Thymus (tissue), 11 donors: ENCODE data around the gene CCDC85A. TPM values are rescaled to one million over a fixed set of nuclear protein-coding genes. Genes with fewer than 3 reads are reported as not detected.

Experiments used
- DNase-seq, 9 donors: peaks; one replicate each; pipeline ENCODE4 v3.0.0-alpha.2; 2013; ENCODE audit warnings: low spot score in 9 of 9, low read depth in 6 of 9, missing footprints in 1 of 9
- H3K27ac ChIP-seq, 2 donors: one replicate each; pipeline ENCODE4 v1.5.1; 2013; ENCODE audit warnings: control low read depth in 1 of 2, low read depth in 1 of 2, low read length in 1 of 2, mild to moderate bottlenecking in 1 of 2, moderate library complexity in 1 of 2
- H3K27me3 ChIP-seq, 2 donors: one replicate each; pipeline ENCODE4 v1.5.1; 2013; ENCODE audit warnings: low read length in 1 of 2; ENCODE audit not compliant: control insufficient read depth in 2 of 2, insufficient read depth in 1 of 2
- H3K36me3 ChIP-seq, 2 donors: one replicate each; pipeline ENCODE4 v1.5.1; 2013; ENCODE audit warnings: low read length in 1 of 2, mild to moderate bottlenecking in 1 of 2, moderate library complexity in 1 of 2; ENCODE audit not compliant: control insufficient read depth in 2 of 2, insufficient read depth in 2 of 2
- H3K4me1 ChIP-seq, 2 donors: one replicate each; pipeline ENCODE4 v1.5.1; 2013; ENCODE audit warnings: low read length in 2 of 2; ENCODE audit not compliant: control insufficient read depth in 2 of 2, insufficient read depth in 2 of 2
- H3K4me3 ChIP-seq, 2 donors: one replicate each; pipeline ENCODE4 v1.5.1; 2013; ENCODE audit warnings: low read length in 2 of 2, control low read depth in 1 of 2, mild to moderate bottlenecking in 1 of 2
- H3K9me3 ChIP-seq, 2 donors: one replicate each; pipeline ENCODE4 v1.5.1; 2013; ENCODE audit warnings: low read length in 1 of 2, mild to moderate bottlenecking in 1 of 2; ENCODE audit not compliant: control insufficient read depth in 2 of 2, insufficient read depth in 1 of 2
- WGBS: extraction: QIAGEN DNeasy Blood & Tissue Kit; methylation state at CpG from one replicate; pipeline ENCODE4 v1.1.7; 2013; 5-methylcytosine and 5-hydroxymethylcytosine counted together
- polyA plus RNA-seq: library from polyadenylated mRNA; stranded (reverse); fragments of 200-250 nt; gene quantifications from one replicate; pipeline ENCODE4 v1.2.3, GENCODE V29; 2013
- total RNA-seq: library from RNA; stranded (reverse); fragments of 120-200 nt; gene quantifications from one replicate; pipeline ENCODE4 v1.2.4, GENCODE V29; 2013
- donor health status: healthy.

The CCDC85A gene
- total and polyA plus RNA-seq, 2 donors, result 0.21 to 0.76 TPM

DNA sequence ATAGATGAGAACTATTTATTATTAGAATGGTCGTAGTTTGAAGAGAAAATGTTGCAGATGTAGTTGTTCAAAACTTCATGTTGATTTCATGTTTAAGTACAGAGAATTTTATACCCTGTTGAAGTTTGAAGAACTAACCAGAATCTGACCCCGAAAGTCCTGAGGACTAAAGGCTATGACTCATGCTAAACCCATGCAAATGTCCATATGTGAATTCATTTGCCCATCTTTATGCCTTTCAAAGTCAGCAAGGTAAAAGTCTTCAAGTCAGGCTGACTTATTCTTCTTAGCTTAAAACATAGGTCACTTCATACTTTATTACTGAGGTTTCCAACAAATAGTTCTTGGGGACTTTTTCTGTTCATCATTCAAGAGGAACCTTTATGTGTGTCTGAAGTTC is 185.5 kb downstream of the CCDC85A start:
- Histone ChIP-seq H3K27me3 (no peaks in the 10 kb centered on the region), H3K4me3 (no peak overlapping the region), H3K9me3 (no peaks in the 10 kb centered on the region), H3K4me1 (no peaks in the 10 kb centered on the region), H3K27ac (no peak overlapping the region), H3K36me3 (no peaks in the 10 kb centered on the region)
- DNase-seq, result no peak
- WGBS, result 97% methylated on average over 2 of the region's 2 CpGs

DNA sequence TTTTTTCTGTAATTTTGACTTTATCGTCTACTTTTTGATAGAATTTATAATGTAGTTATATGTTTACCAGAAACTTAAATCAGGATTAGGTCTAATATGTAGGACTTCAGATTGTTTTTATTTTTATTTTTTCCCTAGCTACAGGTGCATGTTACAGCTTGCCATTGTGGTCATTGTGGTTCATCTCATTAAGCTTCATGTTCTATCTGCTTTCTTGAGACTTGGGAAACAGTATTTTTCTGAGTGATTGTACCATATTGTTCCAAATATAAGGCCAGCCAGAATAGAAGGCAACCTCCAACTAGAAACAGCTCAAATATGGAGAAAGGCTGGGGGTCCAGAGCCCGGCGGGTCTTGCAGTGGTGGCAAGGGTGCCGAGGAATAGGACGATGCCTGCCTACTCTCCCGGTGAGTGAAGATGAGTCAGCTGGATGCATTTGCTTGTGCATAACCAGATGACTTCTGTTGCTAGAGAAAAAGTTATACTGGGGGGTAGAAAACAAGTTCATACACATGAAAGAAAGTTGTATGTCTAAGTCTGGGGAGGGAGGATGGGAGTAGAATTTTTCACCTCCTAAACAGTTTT is 188.4 kb downstream of the CCDC85A start:
- Histone ChIP-seq H3K4me3 (no peak overlapping the region), H3K9me3 (no peaks in the 10 kb centered on the region), H3K27me3 (no peaks in the 10 kb centered on the region), H3K27ac (no peak overlapping the region), H3K36me3 (no peaks in the 10 kb centered on the region), H3K4me1 (no peaks in the 10 kb centered on the region)
- DNase-seq, result no peak
- 96% methylated on average over 6 of the region's 6 CpGs for WGBS

DNA sequence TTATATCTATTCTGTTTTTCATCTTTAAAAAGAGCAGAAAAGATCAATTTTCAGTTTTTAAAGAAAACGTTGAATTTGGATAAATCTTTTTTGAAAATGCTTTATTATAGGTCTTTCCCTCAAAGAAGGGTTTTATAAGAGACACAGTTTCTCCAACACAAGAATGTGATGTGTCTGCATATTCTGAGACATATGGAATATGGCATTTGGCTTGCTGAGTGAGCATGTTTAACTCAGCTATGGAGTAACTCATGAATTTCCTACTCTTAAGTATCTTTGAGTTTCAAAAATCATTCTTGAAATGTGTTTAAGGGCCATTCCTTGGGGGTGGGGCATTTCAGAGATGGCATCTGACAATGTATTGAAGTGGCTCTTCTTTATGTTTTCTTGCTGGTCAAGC is 191.5 kb downstream of the CCDC85A start:
- 90% methylated on average over 1 of the region's 1 CpG for WGBS
- H3K27me3 ChIP-seq, result no peaks in the 10 kb centered on the region

DNA sequence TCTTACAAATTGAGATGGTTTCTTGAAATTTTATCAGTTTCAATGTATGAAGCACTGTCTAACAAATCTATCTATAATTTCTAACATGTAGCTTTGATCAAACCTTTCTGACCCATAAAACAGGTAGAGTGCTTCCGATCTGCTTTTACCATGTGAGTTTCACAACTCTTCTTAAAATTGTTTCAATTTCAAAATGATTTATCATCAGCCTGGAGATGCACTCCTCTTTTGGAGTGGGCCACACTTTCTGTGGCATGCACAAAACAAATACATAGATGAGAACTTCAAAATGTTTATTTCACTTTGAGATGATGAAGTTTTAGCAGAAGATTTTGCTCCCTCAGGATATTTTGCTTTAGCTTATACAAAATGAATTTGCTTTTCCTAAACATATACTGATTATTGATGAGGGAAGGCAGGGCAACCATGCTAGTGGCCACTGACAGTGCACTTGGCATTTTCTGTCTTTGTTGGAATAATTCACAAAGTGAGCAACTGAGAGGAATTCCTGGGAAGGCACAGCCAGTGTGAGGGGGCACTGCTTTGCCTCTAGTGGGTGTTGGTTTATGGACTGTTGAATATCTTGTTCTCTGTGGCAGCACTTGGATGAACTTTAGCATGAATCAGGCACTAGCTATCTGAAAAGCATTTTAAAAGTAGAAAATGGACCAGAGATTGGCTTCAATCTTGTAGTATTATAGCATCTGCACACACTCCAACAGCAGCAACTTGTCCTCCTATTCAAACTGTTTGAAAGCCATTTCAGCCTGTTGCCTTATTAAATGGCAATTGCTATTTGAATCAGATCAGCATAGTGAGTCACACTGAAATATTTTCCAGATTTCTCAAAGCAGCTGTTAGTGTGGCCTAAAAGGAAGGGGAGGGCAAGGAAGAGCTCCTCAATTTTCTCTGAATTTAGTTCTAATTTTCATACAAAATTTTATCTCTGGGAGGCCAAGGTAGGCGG is 193.2 kb downstream of the CCDC85A start:
- no peak overlapping the region for H3K4me3 ChIP-seq
- WGBS, result 95% methylated on average over 2 of the region's 2 CpGs
- DNase-seq, result no peak
- no peaks in the 10 kb centered on the region for H3K36me3 ChIP-seq
- no peaks in the 10 kb centered on the region for H3K9me3 ChIP-seq
- no peak overlapping the region for H3K27ac ChIP-seq
- H3K4me1 ChIP-seq, result no peaks in the 10 kb centered on the region
- H3K27me3 ChIP-seq, result no peaks in the 10 kb centered on the region

More for the DNA sequence above, 191.5 kb downstream of the CCDC85A start:
- no peaks in the 10 kb centered on the region for H3K36me3 ChIP-seq
- no peak overlapping the region for H3K27ac ChIP-seq
- no peak overlapping the region for H3K4me3 ChIP-seq
- H3K4me1 ChIP-seq, result no peaks in the 10 kb centered on the region
- no peak for DNase-seq
- no peaks in the 10 kb centered on the region for H3K9me3 ChIP-seq

GRCh38 chr2:56379066-56379465 is 195.3 kb downstream of the CCDC85A start:
- no peak overlapping the region for H3K4me3 ChIP-seq
- H3K4me1 ChIP-seq, result no peaks in the 10 kb centered on the region
- no peak for DNase-seq
- H3K9me3 ChIP-seq, result no peaks in the 10 kb centered on the region
- H3K36me3 ChIP-seq, result no peaks in the 10 kb centered on the region
- 95% methylated on average over 2 of the region's 2 CpGs for WGBS
- no peaks in the 10 kb centered on the region for H3K27me3 ChIP-seq
- H3K27ac ChIP-seq, result no peak overlapping the region

GRCh38 chr2:56380861-56381260 is 197.1 kb downstream of the CCDC85A start:
- no peak overlapping the region for H3K4me3 ChIP-seq
- no peaks in the 10 kb centered on the region for H3K9me3 ChIP-seq
- H3K27me3 ChIP-seq, result no peaks in the 10 kb centered on the region
- no peaks in the 10 kb centered on the region for H3K4me1 ChIP-seq
- WGBS, result 94% methylated on average over 2 of the region's 2 CpGs
- H3K36me3 ChIP-seq, result no peaks in the 10 kb centered on the region
- no peak overlapping the region for H3K27ac ChIP-seq
- DNase-seq, result no peak

DNA sequence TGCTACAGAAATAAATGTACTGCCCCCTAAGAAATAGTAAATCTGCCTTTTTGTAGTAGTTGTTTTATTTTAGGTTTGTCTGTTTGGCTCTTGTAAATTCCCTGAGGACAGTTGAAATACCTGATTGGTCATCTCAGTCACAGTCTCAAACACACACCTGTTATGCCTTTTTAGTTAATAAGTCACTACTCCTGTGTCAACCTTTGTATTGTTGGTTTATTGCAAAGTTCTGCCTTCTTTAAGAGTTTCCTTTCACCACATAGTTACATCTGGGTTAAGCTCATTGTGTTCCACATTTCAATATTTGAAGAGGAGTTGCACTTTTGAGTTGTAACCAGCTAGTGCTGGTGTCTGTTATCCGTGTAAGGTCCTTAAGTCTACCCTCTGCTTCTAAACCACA is 198.7 kb downstream of the CCDC85A start:
- 0% methylated on average over 1 of the region's 1 CpG for WGBS
- DNase-seq, result no peak
- Histone ChIP-seq H3K4me3 (no peak overlapping the region), H3K4me1 (no peaks in the 10 kb centered on the region), H3K27ac (no peak overlapping the region), H3K36me3 (no peaks in the 10 kb centered on the region), H3K27me3 (no peaks in the 10 kb centered on the region), H3K9me3 (no peaks in the 10 kb centered on the region)

DNA sequence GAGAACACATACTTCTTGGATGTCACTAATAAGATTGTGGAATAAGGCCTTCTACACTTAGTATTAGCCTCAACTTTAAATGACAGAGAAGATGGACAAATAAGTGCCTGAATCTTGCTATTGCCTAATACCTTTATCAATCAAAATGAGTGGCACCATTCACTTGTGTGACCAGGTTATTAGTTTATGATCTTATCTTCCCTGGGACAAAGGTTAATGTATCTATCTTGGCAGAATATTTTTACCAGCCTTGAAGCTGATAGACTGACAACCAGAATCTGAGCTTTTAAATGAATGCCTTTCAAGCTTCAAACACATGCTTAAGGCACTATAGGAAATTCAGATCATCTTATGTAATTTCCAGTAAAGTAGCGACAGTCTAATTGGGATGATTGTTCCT is 202.9 kb downstream of the CCDC85A start:
- DNase-seq, result no peak
- WGBS, result 92% methylated on average over 1 of the region's 1 CpG
- H3K36me3 ChIP-seq, result no peaks in the 10 kb centered on the region
- H3K4me1 ChIP-seq, result no peaks in the 10 kb centered on the region
- no peaks in the 10 kb centered on the region for H3K27me3 ChIP-seq
- H3K27ac ChIP-seq, result no peak overlapping the region
- no peak overlapping the region for H3K4me3 ChIP-seq
- H3K9me3 ChIP-seq, result no peaks in the 10 kb centered on the region

DNA sequence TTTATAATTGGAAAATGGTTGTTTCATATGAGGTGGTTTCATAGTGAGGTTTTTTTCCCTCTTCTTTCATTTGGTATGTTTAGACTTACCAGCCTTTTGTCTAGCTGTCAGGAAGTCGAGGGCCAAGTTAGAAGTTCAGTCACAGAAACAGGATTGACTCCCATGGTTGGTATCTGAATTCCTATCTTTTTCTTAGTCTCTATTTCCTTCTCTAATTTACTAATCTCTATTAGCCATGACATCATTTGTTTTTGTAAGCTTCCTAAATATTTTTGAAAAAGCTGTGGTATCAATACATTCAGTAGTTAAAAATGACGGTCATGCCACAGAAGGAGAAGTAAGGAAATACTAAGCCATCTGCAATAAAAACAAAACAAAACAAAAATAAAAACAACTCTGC is 206.9 kb downstream of the CCDC85A start:
- H3K36me3 ChIP-seq, result no peaks in the 10 kb centered on the region
- WGBS, result 36% methylated on average over 2 of the region's 2 CpGs
- H3K9me3 ChIP-seq, result no peaks in the 10 kb centered on the region
- H3K27ac ChIP-seq, result no peak overlapping the region
- DNase-seq, result no peak
- no peaks in the 10 kb centered on the region for H3K27me3 ChIP-seq
- no peaks in the 10 kb centered on the region for H3K4me1 ChIP-seq
- no peak overlapping the region for H3K4me3 ChIP-seq
